ENCODE data around the gene FAM227B.

Gene FAM227B

DNA sequence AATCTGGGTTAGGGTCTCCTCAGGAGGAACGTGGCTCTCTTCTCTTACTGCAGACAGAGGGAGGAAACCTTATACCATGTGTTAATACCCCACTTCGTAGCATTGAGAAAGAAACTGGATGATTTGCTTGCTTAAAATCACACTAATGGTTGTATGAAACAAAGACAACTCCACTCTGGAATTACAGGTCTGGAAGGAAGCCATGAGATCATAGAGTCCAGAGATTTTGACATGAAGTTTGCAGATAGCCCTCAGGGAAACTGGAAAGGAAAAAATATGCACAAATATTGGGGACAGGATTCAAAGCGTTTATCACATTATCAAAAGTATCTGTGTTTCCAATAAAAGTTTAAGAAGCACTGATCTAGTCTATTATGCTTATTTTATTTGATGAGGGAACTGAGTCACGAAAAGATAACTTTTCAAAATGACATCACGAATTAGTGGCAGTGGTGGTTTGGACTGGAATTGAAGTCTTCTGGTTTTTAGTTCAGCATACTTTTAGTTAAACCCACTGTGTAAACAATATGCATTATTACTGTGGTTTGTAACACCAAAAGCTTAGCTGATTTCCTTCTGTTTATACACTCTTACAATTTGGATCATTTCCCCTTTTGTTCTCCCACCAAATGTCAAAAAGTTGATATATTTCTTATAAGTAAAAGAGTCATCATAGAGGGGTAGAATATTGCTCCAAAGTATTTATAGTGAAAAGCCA is 180.8 kb downstream of the FAM227B start:
- Histone ChIP-seq H3K27me3 (ENCODE audit: insufficient read depth, poor library complexity, severe bottlenecking) (no peaks in the 10 kb centered on the region), H3K9me3 (ENCODE audit: severe bottlenecking) (no peaks in the 10 kb centered on the region), H3K36me3 (ENCODE audit: low read depth) (no peaks in the 10 kb centered on the region), H3K4me3 (ENCODE audit: severe bottlenecking) (no peak overlapping the region), H3K27ac (ENCODE audit: poor library complexity, severe bottlenecking) (no peak overlapping the region), H3K4me1 (ENCODE audit: insufficient read depth, poor library complexity, severe bottlenecking) (no peaks in the 10 kb centered on the region)
- DNase-seq (ENCODE audit: low spot score): no peak
- no peak for ATAC-seq (ENCODE audit: low read depth)
- TF ChIP-seq, protein P1, sequence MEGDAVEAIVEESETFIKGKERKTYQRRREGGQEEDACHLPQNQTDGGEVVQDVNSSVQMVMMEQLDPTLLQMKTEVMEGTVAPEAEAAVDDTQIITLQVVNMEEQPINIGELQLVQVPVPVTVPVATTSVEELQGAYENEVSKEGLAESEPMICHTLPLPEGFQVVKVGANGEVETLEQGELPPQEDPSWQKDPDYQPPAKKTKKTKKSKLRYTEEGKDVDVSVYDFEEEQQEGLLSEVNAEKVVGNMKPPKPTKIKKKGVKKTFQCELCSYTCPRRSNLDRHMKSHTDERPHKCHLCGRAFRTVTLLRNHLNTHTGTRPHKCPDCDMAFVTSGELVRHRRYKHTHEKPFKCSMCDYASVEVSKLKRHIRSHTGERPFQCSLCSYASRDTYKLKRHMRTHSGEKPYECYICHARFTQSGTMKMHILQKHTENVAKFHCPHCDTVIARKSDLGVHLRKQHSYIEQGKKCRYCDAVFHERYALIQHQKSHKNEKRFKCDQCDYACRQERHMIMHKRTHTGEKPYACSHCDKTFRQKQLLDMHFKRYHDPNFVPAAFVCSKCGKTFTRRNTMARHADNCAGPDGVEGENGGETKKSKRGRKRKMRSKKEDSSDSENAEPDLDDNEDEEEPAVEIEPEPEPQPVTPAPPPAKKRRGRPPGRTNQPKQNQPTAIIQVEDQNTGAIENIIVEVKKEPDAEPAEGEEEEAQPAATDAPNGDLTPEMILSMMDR (IDR thresholded peaks at IDR 0.05; ENCODE audit: poor library complexity, severe bottlenecking): no peak

DNA sequence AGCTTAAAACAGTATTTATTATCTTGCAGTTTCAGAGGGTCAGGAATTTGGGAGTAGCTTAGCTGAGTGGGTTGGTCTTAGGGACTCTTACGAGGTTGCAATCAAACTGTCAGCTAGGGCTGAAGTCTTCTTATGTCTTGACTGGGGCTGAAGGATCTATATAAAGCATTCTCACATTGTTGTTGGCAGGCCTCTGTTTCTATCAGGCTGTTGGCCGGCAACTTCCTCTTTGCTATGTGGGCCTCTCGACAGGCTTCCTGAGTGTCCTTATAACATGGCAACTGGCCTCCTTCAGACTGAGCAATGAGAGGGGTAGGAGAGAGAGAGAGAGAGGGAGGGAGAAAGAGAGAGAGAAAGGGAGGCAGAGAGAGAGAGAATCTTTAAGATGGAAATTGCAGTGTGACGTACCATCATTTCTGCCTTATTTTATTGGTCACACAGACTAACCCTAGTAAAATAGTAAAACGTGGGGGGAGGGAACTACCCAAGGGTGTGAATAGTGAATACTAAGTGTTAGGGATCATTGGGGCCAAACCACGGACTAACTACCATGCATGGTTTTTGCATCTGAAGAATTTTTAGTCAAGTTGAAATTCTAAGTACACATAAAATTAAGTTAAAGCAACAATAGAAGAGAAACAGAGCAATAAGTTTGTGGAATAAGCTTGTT is 181.5 kb downstream of the FAM227B start:
- Histone ChIP-seq H3K4me3 (ENCODE audit: severe bottlenecking) (no peak overlapping the region), H3K36me3 (ENCODE audit: low read depth) (no peaks in the 10 kb centered on the region), H3K4me1 (ENCODE audit: insufficient read depth, poor library complexity, severe bottlenecking) (no peaks in the 10 kb centered on the region), H3K9me3 (ENCODE audit: severe bottlenecking) (no peaks in the 10 kb centered on the region), H3K27ac (ENCODE audit: poor library complexity, severe bottlenecking) (no peak overlapping the region), H3K27me3 (ENCODE audit: insufficient read depth, poor library complexity, severe bottlenecking) (no peaks in the 10 kb centered on the region)
- DNase-seq (ENCODE audit: low spot score) (no peak), ATAC-seq (ENCODE audit: low read depth) (no peak)
- TF ChIP-seq, protein P1 (IDR thresholded peaks at IDR 0.05; ENCODE audit: poor library complexity, severe bottlenecking): no peak

DNA sequence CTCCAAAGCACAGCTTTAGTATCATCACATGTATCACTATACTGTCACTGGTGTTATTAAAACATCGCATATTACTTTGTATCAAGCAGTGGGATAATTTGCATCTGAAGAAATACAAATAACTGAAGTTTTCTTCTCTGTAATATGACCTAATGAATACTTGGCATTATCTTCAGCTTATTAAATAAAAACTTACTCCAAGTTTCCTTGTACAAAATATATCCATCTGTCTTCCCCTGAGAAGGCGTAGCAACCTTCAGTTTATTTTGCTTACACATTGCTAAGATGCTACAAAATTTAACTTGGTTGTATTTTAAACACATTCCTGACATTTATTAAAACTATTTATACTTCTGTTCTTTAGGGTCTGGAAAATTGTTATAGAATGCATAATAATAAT is 183.9 kb downstream of the FAM227B start:
- no peak overlapping the region for H3K4me3 ChIP-seq (ENCODE audit: severe bottlenecking)
- H3K27ac ChIP-seq (ENCODE audit: poor library complexity, severe bottlenecking): no peak overlapping the region
- ATAC-seq (ENCODE audit: low read depth): no peak
- no peaks in the 10 kb centered on the region for H3K36me3 ChIP-seq (ENCODE audit: low read depth)
- H3K27me3 ChIP-seq (ENCODE audit: insufficient read depth, poor library complexity, severe bottlenecking): no peaks in the 10 kb centered on the region
- no peaks in the 10 kb centered on the region for H3K9me3 ChIP-seq (ENCODE audit: severe bottlenecking)
- no peak for DNase-seq (ENCODE audit: low spot score)
- H3K4me1 ChIP-seq (ENCODE audit: insufficient read depth, poor library complexity, severe bottlenecking): no peaks in the 10 kb centered on the region
- TF ChIP-seq, protein P1 (IDR thresholded peaks at IDR 0.05; ENCODE audit: poor library complexity, severe bottlenecking): no peak

DNA sequence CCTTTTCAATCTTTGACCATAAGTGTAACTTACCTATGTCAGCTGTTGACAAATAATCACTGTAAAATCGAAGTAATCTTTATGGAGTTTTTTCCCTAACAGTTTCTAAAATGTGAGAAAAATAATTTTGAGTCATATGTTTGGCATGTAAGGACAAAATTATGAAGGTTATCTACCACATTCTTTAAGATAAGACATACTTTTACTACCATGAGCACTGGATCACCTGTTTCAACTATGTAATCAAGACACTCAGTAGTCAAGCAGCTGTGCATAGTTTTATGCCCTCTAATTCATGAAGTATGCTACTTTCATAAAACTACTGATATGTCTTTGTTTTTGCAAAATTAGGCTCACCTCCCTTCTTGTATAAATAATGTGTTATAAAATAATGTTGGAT is 185.4 kb downstream of the FAM227B start:
- H3K27me3 ChIP-seq (ENCODE audit: insufficient read depth, poor library complexity, severe bottlenecking): no peaks in the 10 kb centered on the region
- H3K4me3 ChIP-seq (ENCODE audit: severe bottlenecking): no peak overlapping the region
- no peaks in the 10 kb centered on the region for H3K36me3 ChIP-seq (ENCODE audit: low read depth)
- H3K9me3 ChIP-seq (ENCODE audit: severe bottlenecking): no peaks in the 10 kb centered on the region
- no peaks in the 10 kb centered on the region for H3K4me1 ChIP-seq (ENCODE audit: insufficient read depth, poor library complexity, severe bottlenecking)
- H3K27ac ChIP-seq (ENCODE audit: poor library complexity, severe bottlenecking): no peak overlapping the region
- no peak for DNase-seq (ENCODE audit: low spot score)
- TF ChIP-seq, protein P1 (IDR thresholded peaks at IDR 0.05; ENCODE audit: poor library complexity, severe bottlenecking): no peak
- ATAC-seq (ENCODE audit: low read depth): peak; percentile 61; the same call in 1 of the 3 replicates

DNA sequence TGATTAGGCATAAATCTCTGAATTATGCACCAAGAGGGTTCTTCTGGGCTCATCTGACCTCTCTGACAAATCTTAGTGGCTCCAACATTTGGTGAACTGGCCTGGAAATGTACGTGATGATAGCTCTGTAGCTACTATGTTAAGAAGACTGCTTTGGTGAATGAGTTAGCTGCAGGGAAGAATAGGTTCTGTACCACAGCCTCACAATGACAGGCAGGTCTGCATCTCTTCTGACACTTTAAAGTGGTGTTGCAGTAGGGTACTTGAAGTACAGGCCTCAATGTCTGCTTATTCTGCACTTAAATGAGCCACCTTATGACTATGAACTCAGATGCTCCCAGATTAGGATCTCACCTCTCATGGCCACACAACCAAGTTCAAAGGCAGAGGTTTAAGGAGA is 190.6 kb downstream of the FAM227B start:
- no peaks in the 10 kb centered on the region for H3K27me3 ChIP-seq (ENCODE audit: insufficient read depth, poor library complexity, severe bottlenecking)
- no peaks in the 10 kb centered on the region for H3K9me3 ChIP-seq (ENCODE audit: severe bottlenecking)
- TF ChIP-seq, protein P1 (IDR thresholded peaks at IDR 0.05; ENCODE audit: poor library complexity, severe bottlenecking): no peak
- H3K36me3 ChIP-seq (ENCODE audit: low read depth): no peaks in the 10 kb centered on the region
- H3K4me3 ChIP-seq (ENCODE audit: severe bottlenecking): no peak overlapping the region
- H3K4me1 ChIP-seq (ENCODE audit: insufficient read depth, poor library complexity, severe bottlenecking): no peaks in the 10 kb centered on the region
- DNase-seq (ENCODE audit: low spot score) (no peak), ATAC-seq (ENCODE audit: low read depth) (no peak)
- H3K27ac ChIP-seq (ENCODE audit: poor library complexity, severe bottlenecking): no peak overlapping the region

Measured in RWPE2 (cell line).